HepG2 (cell line): ENCODE data around the gene UST. TPM values are rescaled to one million over a fixed set of nuclear protein-coding genes. Genes with fewer than 3 reads are reported as not detected.

Source experiments
- ATAC-seq: fragments of 200-7000 bp; cut with Tn5 transposase; 3 replicates; pipeline ENCODE4 v1.9.1; 2020; ENCODE audit warnings: mild to moderate bottlenecking, moderate library complexity
- BruUV-seq: library from RNA; stranded (reverse); fragments of 400-500 nt; replicated peaks from 2 replicates; lab custom pipeline; 2021; lab: Mats Ljungman, UMichigan
- CTCF ChIA-PET: fragments of 300-600 bp; formaldehyde crosslinking; extraction: SDS; loops from one replicate; lab custom pipeline; 2021; ENCODE audit warnings: low total read pairs, inconsistent platforms, low intra/inter-chr PET ratio; lab: Yijun Ruan, JAX
- POLR2A ChIA-PET: fragments of 350-600 bp; sonication (Branson Sonifier 250); formaldehyde crosslinking; loops from one replicate; lab custom pipeline; 2020; ENCODE audit warnings: antibody characterized with exemption, inconsistent platforms; lab: Yijun Ruan, JAX
- DNase-seq: peaks from one replicate; pipeline ENCODE4 v3.0.0-alpha.2; 2015; ENCODE audit warnings: low spot score
- FAIRE-seq: peaks from 3 replicates; lab custom pipeline; 2011; peaks lifted over from hg19 to GRCh38; lab: Jason Lieb, UNC
- H2AFZ ChIP-seq: one replicate; pipeline ENCODE4 v1.6.1; 2011; ENCODE audit warnings: low read length, inconsistent platforms
- H3K27ac ChIP-seq: fragments of 300-600 bp; 3 replicates; pipeline ENCODE4 v1.8.0; 2011; ENCODE audit warnings: mixed run types, mild to moderate bottlenecking, mixed read lengths, low read length, inconsistent platforms; ENCODE audit not compliant: insufficient read depth; ENCODE audit errors: extremely low read length
- H3K27me3 ChIP-seq, 2 experiments: fragments of 200-600 bp in 1 of 2; 2 replicates in 1 of 2; 3 replicates in 1 of 2; pipeline versions ENCODE4 v1.6.0 to v1.8.0; 2011; ENCODE audit warnings: low read length in 2 of 2, mild to moderate bottlenecking in 2 of 2, moderate library complexity in 2 of 2, inconsistent platforms in 1 of 2; ENCODE audit not compliant: insufficient read depth in 2 of 2, control insufficient read depth in 1 of 2
- H3K36me3 ChIP-seq, 2 experiments: fragments of 200-600 bp in 1 of 2; replicated peaks in 1 of 2; 2 replicates in 1 of 2; 3 replicates in 1 of 2; pipeline versions ENCODE4 v1.5.1 to v1.8.0; 2011; ENCODE audit warnings: low read length in 2 of 2, inconsistent platforms in 1 of 2; ENCODE audit not compliant: insufficient read depth in 2 of 2, control insufficient read depth in 1 of 2
- H3K4me1 ChIP-seq: 2 replicates; pipeline ENCODE4 v1.5.1; 2012; ENCODE audit warnings: low read length, inconsistent platforms; ENCODE audit not compliant: insufficient read depth
- H3K4me2 ChIP-seq: 2 replicates; pipeline ENCODE4 v1.6.0; 2011; ENCODE audit warnings: low read depth, low read length, inconsistent platforms
- H3K4me3 ChIP-seq, 3 experiments: fragments of 200-600 bp in 1 of 3; sonication (generic), shearing (Covaris generic) in 1 of 3; replicated peaks in 1 of 3; 2 replicates each; pipeline ENCODE4 v1.5.1; 2011 to 2016; ENCODE audit warnings: low read length in 3 of 3, inconsistent platforms in 2 of 3, low read depth in 2 of 3, mild to moderate bottlenecking in 2 of 3, control low read depth in 1 of 3, mixed read lengths in 1 of 3; ENCODE audit not compliant: insufficient read depth in 1 of 3
- H3K79me2 ChIP-seq: one replicate; pipeline ENCODE4 v1.6.1; 2011; ENCODE audit warnings: low read length, inconsistent platforms; ENCODE audit not compliant: insufficient read depth
- H3K9ac ChIP-seq: 2 replicates; pipeline ENCODE4 v1.6.0; 2011; ENCODE audit warnings: mild to moderate bottlenecking, low read depth, low read length, inconsistent platforms; ENCODE audit not compliant: insufficient read depth
- H3K9me3 ChIP-seq: 2 replicates; pipeline ENCODE4 v1.5.1; 2012; ENCODE audit warnings: mild to moderate bottlenecking, low read length
- H4K20me1 ChIP-seq: 2 replicates; pipeline ENCODE4 v1.6.0; 2011; ENCODE audit warnings: inconsistent platforms, mild to moderate bottlenecking, low read length, moderate library complexity; ENCODE audit not compliant: insufficient read depth
- CREBL2 ChIP-seq: sonication (generic); formaldehyde crosslinking; IDR thresholded peaks from 2 replicates; pipeline ENCODE4 v1.8.1; 2023; ENCODE audit warnings: missing genetic modification reagents, mild to moderate bottlenecking, borderline replicate concordance
- FOXA1 ChIP-seq, 2 experiments: fragments of 450-650 bp in 1 of 2; sonication (generic) in 1 of 2; formaldehyde crosslinking in 1 of 2; IDR thresholded peaks; 2 replicates each; pipeline versions ENCODE4 v1.4.0 to v1.6.1; 2016 to 2020; ENCODE audit warnings: missing genetic modification reagents in 1 of 2
- GPN1 ChIP-seq: sonication (generic); formaldehyde crosslinking; IDR thresholded peaks from 2 replicates; pipeline ENCODE4 v1.5.1; 2020; ENCODE audit warnings: missing genetic modification reagents, borderline replicate concordance
- HNRNPK ChIP-seq: fragments of 200-400 bp; formaldehyde crosslinking; IDR thresholded peaks from 2 replicates; pipeline ENCODE4 v1.6.1; 2018; ENCODE audit warnings: low read length, low read depth, moderate library complexity, mild to moderate bottlenecking; ENCODE audit not compliant: poor library complexity, severe bottlenecking
- KAT7 ChIP-seq: IDR thresholded peaks from 2 replicates; pipeline ENCODE4 v1.6.1; 2018; ENCODE audit warnings: borderline replicate concordance, missing compliant biosample characterization
- MTF1 ChIP-seq: sonication (generic); formaldehyde crosslinking; IDR thresholded peaks from 2 replicates; pipeline ENCODE4 v1.5.0; 2020; ENCODE audit warnings: missing genetic modification reagents
- PAWR ChIP-seq: sonication (generic); formaldehyde crosslinking; IDR thresholded peaks from 2 replicates; pipeline ENCODE4 v1.4.0; 2020; ENCODE audit warnings: missing genetic modification reagents, mild to moderate bottlenecking, borderline replicate concordance
- SUZ12 ChIP-seq: fragments of 150-350 bp; IDR thresholded peaks from 2 replicates; pipeline ENCODE4 v1.6.1; 2014; ENCODE audit warnings: low read depth, low read length
- TSC22D2 ChIP-seq: sonication (generic); formaldehyde crosslinking; IDR thresholded peaks from 2 replicates; pipeline ENCODE4 v1.5.1; 2020; ENCODE audit warnings: missing genetic modification reagents, mild to moderate bottlenecking, borderline replicate concordance
- YY1 ChIP-seq: IDR thresholded peaks from 2 replicates; pipeline ENCODE4 v1.6.1; 2011; ENCODE audit warnings: low read length, low read depth, moderate library complexity, mild to moderate bottlenecking; ENCODE audit not compliant: insufficient read depth, insufficient replicate concordance
- ZC3H13 ChIP-seq: sonication (generic); formaldehyde crosslinking; IDR thresholded peaks from 2 replicates; pipeline ENCODE4 v1.8.1; 2023; ENCODE audit warnings: mild to moderate bottlenecking, missing genetic modification reagents, moderate library complexity
- ZNF335 ChIP-seq: sonication (generic); formaldehyde crosslinking; IDR thresholded peaks from 2 replicates; pipeline ENCODE4 v1.4.0; 2020; ENCODE audit warnings: missing genetic modification reagents
- ZNF557 ChIP-seq: sonication (generic); formaldehyde crosslinking; IDR thresholded peaks from 2 replicates; pipeline ENCODE4 v1.4.0; 2020; ENCODE audit warnings: missing genetic modification reagents
- WGBS: methylation state at CpG from one replicate; pipeline ENCODE4 v1.1.6; 2017; ENCODE audit warnings: low lambda C conversion rate; 5-methylcytosine and 5-hydroxymethylcytosine counted together
- in situ Hi-C: cut with HindIII; loops from 2 replicates; pipeline ENCODE4 v1.10.0; 2017; ENCODE audit warnings: low pct_unique_long_range_greater_than_20kb; ENCODE audit not compliant: extremely low pct_ligation_motif_present
- intact Hi-C: fragments of 100-400 bp; cut with micrococcal nuclease; formaldehyde crosslinking; loops from one replicate; pipeline ENCODE4 v1.10.0; 2022; ENCODE audit not compliant: unreplicated experiment
- polyA plus RNA-seq, 8 experiments: library from polyadenylated mRNA; depleted of rRNA in 3 of 8; stranded (reverse) in 7 of 8; unstranded in 1 of 8; fragments of >200 nt; fragmentation: Illumina TruSeq in 4 of 8; extraction: Trizol in 4 of 8; gene quantifications; 2 replicates each; pipeline versions ENCODE4 v1.2.1 to v1.2.3, GENCODE V29; 2011 to 2016; ENCODE audit warnings: low read depth in 4 of 8, missing spikeins in 1 of 8, mixed read lengths in 1 of 8; ENCODE audit not compliant: insufficient read depth in 1 of 8
- total RNA-seq, 5 experiments: library from RNA; depleted of rRNA; stranded (reverse); fragments of >200 nt; fragmentation: Illumina TruSeq; extraction: Trizol; gene quantifications; 2 replicates each; pipeline ENCODE4 v1.2.3, GENCODE V29; 2016; ENCODE audit warnings: low read depth in 1 of 5

UST gene
- total and polyA plus RNA-seq, 2 of the 13 experiments (the other 11 are each of a cell fraction or from before 2014, with no cell fraction given): 0.27 TPM; not detected in 1

- Histone ChIP-seq H3K79me2 (no peaks in the 10 kb centered on the region), H3K4me1 (no peaks in the 10 kb centered on the region), H2AFZ (no peak overlapping the region), H4K20me1 (no peaks in the 10 kb centered on the region), H3K27ac (no peak overlapping the region), H3K9me3 (no peaks in the 10 kb centered on the region), H3K4me2 (no peak overlapping the region), H3K27me3 (peaks cover 0 to 17% of the 10 kb centered on the region in 2 experiments; a peak in 3 of 5 replicates), H3K9ac (no peak overlapping the region), H3K36me3 (no peaks in the 10 kb centered on the region), H3K4me3 (no peak overlapping the region)
- 36% methylated on average over 2 of the region's 2 CpGs for WGBS
- intact Hi-C loops (no loop called here), in situ Hi-C loops (no loop called here)
- ATAC-seq (no peak), DNase-seq (no peak), FAIRE-seq (no peak)
- no TSS peak for BruUV-seq
- no peak for TF ChIP-seq FOXA1 (IDR thresholded peaks at IDR 0.05)
- TF ChIP-seq FOXA1 (CRISPR knock-in tag; IDR thresholded peaks at IDR 0.05): no peak
- no peak for TF ChIP-seq ZC3H13
- TF ChIP-seq YY1: no peak
- no peak for TF ChIP-seq CREBL2 (CRISPR knock-in tag)
- no peak for TF ChIP-seq KAT7 (CRISPR knock-in tag)
- no peak for TF ChIP-seq PAWR (CRISPR knock-in tag)
- TF ChIP-seq ZNF557: no peak
- TF ChIP-seq TSC22D2 (CRISPR knock-in tag): no peak
- no peak for TF ChIP-seq SUZ12
- no peak for TF ChIP-seq GPN1
- no peak for TF ChIP-seq ZNF335 (CRISPR knock-in tag)
- TF ChIP-seq MTF1 (CRISPR knock-in tag): no peak
- no peak for TF ChIP-seq HNRNPK
- POLR2A ChIA-PET: no interaction called here
- CTCF ChIA-PET: no interaction called here
These were observed 11.2 kb downstream of the UST start for GRCh38 chr6:148757944-148758480.
